GM10266 (cell line): ENCODE results near the gene CPPED1.

ENCODE experiments used
- DNase-seq: peaks from one replicate; pipeline ENCODE4 v3.0.0; 2012; ENCODE audit errors: extremely low spot score
- TF ChIP-seq, protein P1 (sequence below): IDR thresholded peaks from 2 replicates; pipeline ENCODE4 v1.5.1; 2012; ENCODE audit warnings: mild to moderate bottlenecking, low read depth; ENCODE audit not compliant: control insufficient read depth, insufficient read depth; ENCODE audit errors: missing control alignments

Gene CPPED1

DNA sequence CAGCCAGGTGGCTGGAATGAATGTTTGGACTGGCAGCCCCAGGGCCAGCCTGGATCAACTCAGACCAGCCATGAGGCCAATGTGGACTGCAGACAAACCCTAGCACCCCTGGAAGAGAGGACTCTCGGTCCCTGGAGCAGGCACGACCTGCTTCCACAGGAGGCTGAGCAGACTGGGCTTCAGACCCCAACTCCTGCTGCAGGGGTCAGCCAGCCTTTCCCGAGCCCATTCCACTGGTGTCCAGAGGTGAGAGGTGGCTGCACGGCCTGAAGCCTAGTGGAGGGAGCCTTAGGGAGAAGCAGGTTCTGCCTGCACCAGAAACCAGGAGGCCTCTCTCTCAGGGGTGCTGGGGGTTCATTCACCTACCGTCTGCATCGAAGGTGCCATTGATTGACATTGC, 97.1 kb downstream of the CPPED1 start:
- TF ChIP-seq, protein P1, sequence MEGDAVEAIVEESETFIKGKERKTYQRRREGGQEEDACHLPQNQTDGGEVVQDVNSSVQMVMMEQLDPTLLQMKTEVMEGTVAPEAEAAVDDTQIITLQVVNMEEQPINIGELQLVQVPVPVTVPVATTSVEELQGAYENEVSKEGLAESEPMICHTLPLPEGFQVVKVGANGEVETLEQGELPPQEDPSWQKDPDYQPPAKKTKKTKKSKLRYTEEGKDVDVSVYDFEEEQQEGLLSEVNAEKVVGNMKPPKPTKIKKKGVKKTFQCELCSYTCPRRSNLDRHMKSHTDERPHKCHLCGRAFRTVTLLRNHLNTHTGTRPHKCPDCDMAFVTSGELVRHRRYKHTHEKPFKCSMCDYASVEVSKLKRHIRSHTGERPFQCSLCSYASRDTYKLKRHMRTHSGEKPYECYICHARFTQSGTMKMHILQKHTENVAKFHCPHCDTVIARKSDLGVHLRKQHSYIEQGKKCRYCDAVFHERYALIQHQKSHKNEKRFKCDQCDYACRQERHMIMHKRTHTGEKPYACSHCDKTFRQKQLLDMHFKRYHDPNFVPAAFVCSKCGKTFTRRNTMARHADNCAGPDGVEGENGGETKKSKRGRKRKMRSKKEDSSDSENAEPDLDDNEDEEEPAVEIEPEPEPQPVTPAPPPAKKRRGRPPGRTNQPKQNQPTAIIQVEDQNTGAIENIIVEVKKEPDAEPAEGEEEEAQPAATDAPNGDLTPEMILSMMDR, result no peak
- no peak for DNase-seq

DNA sequence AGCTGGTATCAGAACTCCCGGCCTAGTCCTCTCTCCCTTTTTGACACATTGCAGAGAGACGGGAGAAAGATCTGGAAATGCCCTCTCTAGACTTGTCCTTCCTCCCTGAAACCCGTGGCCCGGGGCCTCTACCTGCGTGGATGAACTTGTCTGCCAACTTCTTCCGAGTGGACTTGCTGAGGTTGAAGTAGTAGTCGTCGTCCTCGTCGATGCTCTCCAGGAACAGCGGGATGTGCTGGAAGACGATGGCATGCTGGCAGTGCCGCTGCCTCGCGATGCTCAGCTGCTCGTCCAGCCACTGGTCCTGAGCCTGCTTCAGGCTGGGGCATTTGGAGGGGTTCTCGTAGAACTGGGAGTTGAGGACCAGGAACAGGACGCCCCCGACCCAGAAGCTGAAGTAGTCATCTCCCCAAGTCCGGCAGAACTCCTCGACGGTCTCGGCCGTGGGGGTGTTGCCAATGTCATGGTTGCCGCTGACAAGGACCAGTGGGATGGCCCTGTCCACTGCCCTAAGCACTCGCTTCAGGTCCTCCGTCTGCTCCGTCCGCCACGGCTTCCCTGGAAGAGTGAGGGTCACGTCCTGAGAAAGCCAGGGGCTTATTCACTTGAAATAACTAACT, 99.1 kb downstream of the CPPED1 start:
- TF ChIP-seq, protein P1, result no peak
- DNase-seq, result no peak

DNA sequence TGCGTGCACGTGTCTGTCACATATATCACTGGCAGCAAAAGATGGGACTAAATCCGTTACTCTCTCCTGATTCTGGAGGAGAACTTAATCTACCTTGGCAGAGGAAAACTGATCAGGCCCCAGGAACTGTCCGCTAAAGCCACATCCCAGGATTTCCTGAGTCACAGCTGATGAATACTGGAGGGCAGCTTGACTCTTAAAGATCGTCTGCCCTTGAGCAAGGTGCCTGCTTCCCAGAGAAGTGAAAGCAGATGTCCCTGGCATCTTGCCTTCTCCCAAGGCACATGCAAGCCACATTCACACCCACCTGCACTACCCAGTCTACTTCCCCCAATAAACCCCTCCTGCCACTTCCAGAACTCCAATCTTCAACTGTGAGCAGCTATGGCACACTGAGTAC, 99.8 kb downstream of the CPPED1 start:
- no peak for DNase-seq
- TF ChIP-seq, protein P1, result no peak

DNA sequence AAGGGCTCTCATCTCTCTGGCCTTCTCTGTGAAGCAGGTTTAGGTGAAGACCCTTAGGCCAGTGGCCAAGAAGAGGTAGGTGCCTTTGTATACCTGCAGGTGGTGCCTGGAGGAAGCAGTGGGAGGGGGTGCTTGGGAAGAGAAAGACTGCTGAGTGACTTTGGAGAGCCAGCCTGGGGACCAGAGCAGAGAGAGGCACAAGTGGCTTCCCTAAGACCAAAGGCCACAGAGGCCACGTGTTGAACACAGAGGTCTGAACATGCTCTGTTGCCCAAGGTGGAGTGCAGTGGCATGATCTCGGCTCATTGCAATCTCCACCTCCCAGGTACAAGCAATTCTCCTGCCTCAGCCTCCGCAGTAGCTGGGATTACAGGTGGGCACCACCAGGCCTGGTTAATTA, 103.5 kb downstream of the CPPED1 start:
- TF ChIP-seq, protein P1, result no peak
- DNase-seq, result no peak

GRCh38 chr16:12699161-12699560, 104.5 kb downstream of the CPPED1 start:
- TF ChIP-seq, protein P1, result no peak

GRCh38 chr16:12697437-12697836, 106.2 kb downstream of the CPPED1 start:
- DNase-seq, result no peak

More at GRCh38 chr16:12699161-12699560, 104.5 kb downstream of the CPPED1 start:
- DNase-seq, result no peak

GRCh38 chr16:12695454-12695853, 108.2 kb downstream of the CPPED1 start:
- TF ChIP-seq, protein P1, result no peak
- no peak for DNase-seq

More at GRCh38 chr16:12697437-12697836, 106.2 kb downstream of the CPPED1 start:
- TF ChIP-seq, protein P1, result no peak
